Neutrophil (primary cell): Measurements from ENCODE around the gene DPRX.
"Not testable (repeated sequence)": the region's sequence is repeated elsewhere in the genome, so short reads cannot be mapped to it uniquely, and the experiment has no call there.

ENCODE experiments used
- H3K27ac ChIP-seq: fragments of 200-600 bp; sonication (generic); 2 replicates; pipeline ENCODE4 v1.5.1; 2016; ENCODE audit warnings: mild to moderate bottlenecking, moderate library complexity
- H3K27me3 ChIP-seq: fragments of 200-600 bp; sonication (generic); 2 replicates; pipeline ENCODE4 v1.6.0; 2016; ENCODE audit warnings: mild to moderate bottlenecking
- H3K36me3 ChIP-seq: fragments of 200-600 bp; sonication (generic); 2 replicates; pipeline ENCODE4 v1.5.1; 2017
- H3K4me1 ChIP-seq, 2 experiments: fragments of 200-600 bp in 1 of 2; sonication (generic) in 1 of 2; 1 replicate in 1 of 2; 2 replicates in 1 of 2; pipeline versions ENCODE4 v1.5.1 to v1.6.1; 2013 to 2016; ENCODE audit warnings: low read depth in 1 of 2, low read length in 1 of 2, mild to moderate bottlenecking in 1 of 2, moderate library complexity in 1 of 2; ENCODE audit not compliant: control insufficient read depth in 1 of 2, insufficient read depth in 1 of 2
- H3K4me3 ChIP-seq, 2 experiments: fragments of 200-600 bp in 1 of 2; sonication (generic) in 1 of 2; 1 replicate in 1 of 2; 2 replicates in 1 of 2; pipeline ENCODE4 v1.5.1; 2013 to 2016; ENCODE audit warnings: low read depth in 1 of 2, low read length in 1 of 2, mild to moderate bottlenecking in 1 of 2, moderate library complexity in 1 of 2
- H3K9me3 ChIP-seq: fragments of 200-600 bp; sonication (generic); 2 replicates; pipeline ENCODE4 v1.5.1; 2016
- CTCF ChIP-seq: fragments of 200-600 bp; sonication (generic); IDR thresholded peaks from 2 replicates; pipeline ENCODE4 v1.5.1; 2016; ENCODE audit warnings: antibody characterized with exemption

Gene DPRX

GRCh38 chr19:53662209-53662608 is 30.4 kb downstream of the DPRX start:
- Histone ChIP-seq H3K36me3 (no peaks in the 10 kb centered on the region), H3K27ac (no peak overlapping the region), H3K27me3 (no peaks in the 10 kb centered on the region), H3K4me3 (no peak overlapping the region), H3K9me3 (no peaks in the 10 kb centered on the region), H3K4me1 (no peaks in the 10 kb centered on the region)
- no peak for TF ChIP-seq CTCF

GRCh38 chr19:53664152-53664551 is 32.4 kb downstream of the DPRX start:
- Histone ChIP-seq H3K4me1 (no peaks in the 10 kb centered on the region), H3K9me3 (no peaks in the 10 kb centered on the region), H3K27me3 (no peaks in the 10 kb centered on the region), H3K4me3 (no peak overlapping the region), H3K36me3 (no peaks in the 10 kb centered on the region), H3K27ac (no peak overlapping the region)
- no peak for TF ChIP-seq CTCF

GRCh38 chr19:53664760-53665159 is 33.0 kb downstream of the DPRX start:
- H3K4me3 ChIP-seq = no peak overlapping the region
- TF ChIP-seq CTCF = no peak
- H3K9me3 ChIP-seq = no peaks in the 10 kb centered on the region
- no peaks in the 10 kb centered on the region for H3K4me1 ChIP-seq
- no peaks in the 10 kb centered on the region for H3K36me3 ChIP-seq
- no peaks in the 10 kb centered on the region for H3K27me3 ChIP-seq
- H3K27ac ChIP-seq = no peak overlapping the region

GRCh38 chr19:53666331-53666730 is 34.5 kb downstream of the DPRX start:
- H3K4me1 ChIP-seq, H3K9me3 ChIP-seq: not testable (repeated sequence)

GRCh38 chr19:53668804-53669203 is 37.0 kb downstream of the DPRX start:
- H3K9me3 ChIP-seq, H3K27ac ChIP-seq, H3K4me1 ChIP-seq, H3K4me3 ChIP-seq, H3K36me3 ChIP-seq, H3K27me3 ChIP-seq: not testable (repeated sequence)

More at GRCh38 chr19:53666331-53666730, 34.5 kb downstream of the DPRX start:
- H3K27ac ChIP-seq, H3K27me3 ChIP-seq, H3K36me3 ChIP-seq, H3K4me3 ChIP-seq: not testable (repeated sequence)

- no peak overlapping the region for H3K4me3 ChIP-seq
- no peaks in the 10 kb centered on the region for H3K36me3 ChIP-seq
- no peaks in the 10 kb centered on the region for H3K27me3 ChIP-seq
- H3K9me3 ChIP-seq = no peaks in the 10 kb centered on the region
- no peak overlapping the region for H3K27ac ChIP-seq
- H3K4me1 ChIP-seq = no peaks in the 10 kb centered on the region
- TF ChIP-seq CTCF = no peak
Observed at GRCh38 chr19:53670345-53670744, 38.5 kb downstream of the DPRX start.

- H3K36me3 ChIP-seq = no peaks in the 10 kb centered on the region
- H3K4me3 ChIP-seq = no peak overlapping the region
- no peaks in the 10 kb centered on the region for H3K4me1 ChIP-seq
- H3K9me3 ChIP-seq = no peaks in the 10 kb centered on the region
- no peaks in the 10 kb centered on the region for H3K27me3 ChIP-seq
- H3K27ac ChIP-seq = no peak overlapping the region
- no peak for TF ChIP-seq CTCF
Observed at GRCh38 chr19:53671663-53672062, 39.9 kb downstream of the DPRX start.
